DND-41 (cell line): ENCODE data around the gene PTGES3L.

Source experiments
- CTCF ChIP-seq: IDR thresholded peaks from 2 replicates; pipeline ENCODE4 v1.5.1; 2012; ENCODE audit warnings: borderline replicate concordance, low read length, moderate library complexity, mild to moderate bottlenecking; ENCODE audit not compliant: poor library complexity, severe bottlenecking; ENCODE audit errors: extremely low read depth
- EZH2 ChIP-seq: IDR thresholded peaks from 3 replicates; pipeline ENCODE4 v1.6.1; 2012; ENCODE audit warnings: borderline replicate concordance, low read depth, mild to moderate bottlenecking, moderate library complexity, low read length, inconsistent platforms; ENCODE audit not compliant: severe bottlenecking

GRCh38 chr17:43016216-43016615 is 36.3 kb upstream of the PTGES3L start:
- no peak for TF ChIP-seq CTCF
- no peak for TF ChIP-seq EZH2
